Fibroblast of lung (primary cell): ENCODE results near the gene SNX14. TPM values are rescaled to one million over a fixed set of nuclear protein-coding genes. Genes with fewer than 3 reads are reported as not detected.
A peak's percentile ranks its signal among the peaks of the same experiment; 100 is the strongest.

ENCODE experiments used
- DNase-seq, 2 donors: peaks; one replicate each; pipeline versions ENCODE4 v3.0.0 to v3.0.0-alpha.2; 2010; ENCODE audit warnings: low read depth in 2 of 2
- H2AFZ ChIP-seq: 2 replicates; pipeline ENCODE4 v1.5.1; 2012; ENCODE audit warnings: low read length, control low read depth, inconsistent platforms
- H3K27ac ChIP-seq: 2 replicates; pipeline ENCODE4 v1.5.1; 2011; ENCODE audit warnings: low read length, control low read depth; ENCODE audit not compliant: insufficient read depth
- H3K27me3 ChIP-seq: 2 replicates; pipeline ENCODE4 v1.5.1; 2011; ENCODE audit warnings: mild to moderate bottlenecking, low read length; ENCODE audit not compliant: control insufficient read depth, insufficient read depth
- H3K36me3 ChIP-seq: 2 replicates; pipeline ENCODE4 v1.5.1; 2011; ENCODE audit warnings: low read length; ENCODE audit not compliant: control insufficient read depth, insufficient read depth
- H3K4me1 ChIP-seq: 2 replicates; pipeline ENCODE4 v1.5.1; 2011; ENCODE audit warnings: low read length; ENCODE audit not compliant: control insufficient read depth, insufficient read depth; ENCODE audit errors: extremely low read depth
- H3K4me2 ChIP-seq: 2 replicates; pipeline ENCODE4 v1.5.1; 2011; ENCODE audit warnings: low read length, control low read depth; ENCODE audit not compliant: insufficient read depth; ENCODE audit errors: extremely low read depth
- H3K4me3 ChIP-seq, 4 experiments: fragments of 200-600 bp in 1 of 4; sonication (generic) in 1 of 4; replicated peaks in 1 of 4; 2 replicates each; pipeline ENCODE4 v1.5.1; 2011 to 2016; ENCODE audit warnings: low read length in 4 of 4, low read depth in 3 of 4, mild to moderate bottlenecking in 3 of 4, control low read depth in 2 of 4, inconsistent platforms in 1 of 4, mixed read lengths in 1 of 4; ENCODE audit not compliant: insufficient read depth in 1 of 4; ENCODE audit errors: control extremely low read depth in 1 of 4
- H3K79me2 ChIP-seq: 2 replicates; pipeline ENCODE4 v1.5.1; 2012; ENCODE audit warnings: mild to moderate bottlenecking, low read length, inconsistent platforms; ENCODE audit not compliant: control insufficient read depth, insufficient read depth
- H3K9ac ChIP-seq: 2 replicates; pipeline ENCODE4 v1.5.1; 2011; ENCODE audit warnings: mild to moderate bottlenecking, low read length, control low read depth; ENCODE audit not compliant: insufficient read depth
- H3K9me3 ChIP-seq: 2 replicates; pipeline ENCODE4 v1.5.1; 2012; ENCODE audit warnings: low read depth, low read length; ENCODE audit not compliant: control insufficient read depth, insufficient read depth
- H4K20me1 ChIP-seq: 2 replicates; pipeline ENCODE4 v1.5.1; 2011; ENCODE audit warnings: low read length; ENCODE audit not compliant: control insufficient read depth, insufficient read depth; ENCODE audit errors: extremely low read depth
- EZH2 ChIP-seq: IDR thresholded peaks from 2 replicates; pipeline ENCODE4 v1.5.1; 2012; ENCODE audit warnings: low read length, control low read depth, mild to moderate bottlenecking; ENCODE audit errors: missing control alignments
- polyA plus RNA-seq, 2 donors: library from polyadenylated mRNA; depleted of rRNA in 1 of 2; stranded (reverse) in 1 of 2; unstranded in 1 of 2; fragments of >200 nt; gene quantifications; 2 replicates each; pipeline ENCODE4 v1.2.1, GENCODE V29; 2011 to 2012; ENCODE audit warnings: missing spikeins in 1 of 2
- total RNA-seq: library from RNA; depleted of rRNA; stranded (reverse); fragments of >200 nt; gene quantifications from 2 replicates; pipeline ENCODE4 v1.2.1, GENCODE V29; 2014
- TF ChIP-seq, protein P1 (sequence below), 2 donors: IDR thresholded peaks in 1 of 2; conservative IDR thresholded peaks in 1 of 2; 1 replicate in 1 of 2; 2 replicates in 1 of 2; pipeline ENCODE4 v1.5.1; 2011 to 2012; ENCODE audit warnings: low read length in 2 of 2, control low read depth in 1 of 2, inconsistent platforms in 1 of 2, low read depth in 1 of 2, mild to moderate bottlenecking in 1 of 2

SNX14 gene
- total and polyA plus RNA-seq, 2 donors (not counting 1 experiment from before 2014, with no cell fraction given), result 79.7 to 182 TPM

DNA sequence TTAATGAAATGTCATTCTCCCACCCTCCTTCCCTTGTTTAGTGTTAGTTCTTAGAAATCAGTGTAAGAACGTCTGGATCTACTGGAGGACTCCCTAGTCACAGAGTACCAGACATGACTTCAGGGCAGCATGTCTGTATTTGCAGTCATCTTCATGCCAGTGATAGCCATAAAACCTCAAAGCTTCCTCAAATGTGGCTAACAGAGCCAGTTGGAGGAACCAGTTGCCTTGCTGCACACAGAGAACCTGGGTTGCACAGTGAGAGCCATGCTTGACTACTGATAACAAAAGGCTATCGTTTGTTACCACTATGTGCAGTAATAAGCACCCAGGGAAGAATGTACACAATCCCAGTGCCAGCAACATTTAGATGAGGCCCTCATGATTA lies 123.6 kb downstream of the SNX14 start:
- Histone ChIP-seq H3K9me3 (no peaks in the 10 kb centered on the region), H3K27me3 (no peaks in the 10 kb centered on the region), H3K36me3 (peaks cover 5% of the 10 kb centered on the region), H3K4me3 (no peak overlapping the region), H3K27ac (no peak overlapping the region), H3K9ac (no peak overlapping the region), H4K20me1 (no peaks in the 10 kb centered on the region), H3K4me2 (no peak overlapping the region), H3K79me2 (peaks cover 44% of the 10 kb centered on the region), H2AFZ (no peak overlapping the region), H3K4me1 (peaks cover 17% of the 10 kb centered on the region)
- no peak for TF ChIP-seq EZH2
- TF ChIP-seq, protein P1, sequence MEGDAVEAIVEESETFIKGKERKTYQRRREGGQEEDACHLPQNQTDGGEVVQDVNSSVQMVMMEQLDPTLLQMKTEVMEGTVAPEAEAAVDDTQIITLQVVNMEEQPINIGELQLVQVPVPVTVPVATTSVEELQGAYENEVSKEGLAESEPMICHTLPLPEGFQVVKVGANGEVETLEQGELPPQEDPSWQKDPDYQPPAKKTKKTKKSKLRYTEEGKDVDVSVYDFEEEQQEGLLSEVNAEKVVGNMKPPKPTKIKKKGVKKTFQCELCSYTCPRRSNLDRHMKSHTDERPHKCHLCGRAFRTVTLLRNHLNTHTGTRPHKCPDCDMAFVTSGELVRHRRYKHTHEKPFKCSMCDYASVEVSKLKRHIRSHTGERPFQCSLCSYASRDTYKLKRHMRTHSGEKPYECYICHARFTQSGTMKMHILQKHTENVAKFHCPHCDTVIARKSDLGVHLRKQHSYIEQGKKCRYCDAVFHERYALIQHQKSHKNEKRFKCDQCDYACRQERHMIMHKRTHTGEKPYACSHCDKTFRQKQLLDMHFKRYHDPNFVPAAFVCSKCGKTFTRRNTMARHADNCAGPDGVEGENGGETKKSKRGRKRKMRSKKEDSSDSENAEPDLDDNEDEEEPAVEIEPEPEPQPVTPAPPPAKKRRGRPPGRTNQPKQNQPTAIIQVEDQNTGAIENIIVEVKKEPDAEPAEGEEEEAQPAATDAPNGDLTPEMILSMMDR (conservative IDR thresholded peaks at IDR 0.05 in 1 of 2, IDR thresholded peaks at IDR 0.05 in 1 of 2; ENCODE audit: low read depth in 1 of 2, low read length in 2 of 2), result no peak
- peak in 1 of 2 donors; percentile 61 for DNase-seq

DNA sequence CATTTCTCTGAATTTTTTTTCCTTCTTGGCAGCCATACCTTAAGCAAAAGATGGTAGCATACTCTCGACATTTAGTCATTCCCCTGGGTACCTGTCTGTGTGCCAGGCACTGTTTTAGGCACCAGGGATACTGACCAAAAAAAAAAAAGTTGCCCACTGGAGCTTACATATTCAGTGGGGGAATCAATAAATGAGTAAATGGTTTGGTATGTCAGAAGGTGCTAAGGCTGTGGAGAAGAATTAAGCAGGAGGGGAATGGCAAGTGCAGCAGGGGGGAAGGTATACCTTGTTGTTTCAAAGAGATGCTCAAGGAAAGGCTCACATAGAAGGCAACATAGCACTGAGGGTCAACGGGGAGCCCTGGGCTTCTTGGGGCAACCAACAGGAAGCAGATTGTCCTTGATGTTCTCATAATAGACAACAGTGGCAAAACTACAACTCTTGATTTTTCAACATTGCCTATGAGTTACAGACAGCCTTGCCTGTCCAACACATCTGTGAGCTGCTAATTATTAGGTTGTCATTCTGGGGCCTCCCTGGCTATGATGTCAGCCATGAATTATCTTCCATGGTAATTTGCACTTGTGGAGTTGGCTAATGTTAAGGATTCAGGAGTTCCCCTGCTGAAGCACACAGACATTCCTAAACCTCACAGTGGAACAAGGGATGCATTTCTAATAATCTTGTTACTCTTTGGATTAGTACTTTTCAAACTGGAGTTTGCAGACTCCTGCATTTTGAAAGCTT lies 124.2 kb downstream of the SNX14 start:
- H3K9me3 ChIP-seq, result no peaks in the 10 kb centered on the region
- H3K36me3 ChIP-seq, result peaks cover 5% of the 10 kb centered on the region
- no peaks in the 10 kb centered on the region for H4K20me1 ChIP-seq
- TF ChIP-seq, protein P1 (conservative IDR thresholded peaks at IDR 0.05 in 1 of 2, IDR thresholded peaks at IDR 0.05 in 1 of 2; ENCODE audit: low read depth in 1 of 2, low read length in 2 of 2), result no peak
- no peak overlapping the region for H3K27ac ChIP-seq
- no peak overlapping the region for H2AFZ ChIP-seq
- peaks cover 42% of the 10 kb centered on the region for H3K79me2 ChIP-seq
- H3K4me1 ChIP-seq, result peaks cover 23% of the 10 kb centered on the region
- no peak overlapping the region for H3K9ac ChIP-seq
- H3K4me3 ChIP-seq, result no peak overlapping the region
- no peaks in the 10 kb centered on the region for H3K27me3 ChIP-seq
- H3K4me2 ChIP-seq, result no peak overlapping the region
- peak in 1 of 2 donors; percentile 16 for DNase-seq

DNA sequence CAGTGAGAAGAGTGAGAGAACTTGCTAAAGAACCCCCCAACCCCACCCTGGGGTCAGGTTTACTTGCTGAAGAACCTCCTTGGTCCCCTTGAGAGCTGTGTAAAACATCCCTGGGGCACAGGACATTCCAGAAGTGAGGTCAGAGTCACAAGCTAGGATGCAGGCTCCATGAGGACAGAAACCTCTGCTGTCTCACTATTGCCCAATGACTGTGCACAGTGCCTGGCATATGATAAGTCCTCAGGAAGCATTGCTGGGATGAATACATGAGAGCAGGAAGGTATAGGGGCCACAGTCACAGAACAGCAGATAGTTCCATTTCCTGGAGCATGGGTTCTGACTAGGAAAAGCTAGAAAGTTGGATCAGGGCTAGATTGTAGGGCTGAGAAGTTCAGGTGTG lies 125.3 kb downstream of the SNX14 start:
- Histone ChIP-seq H3K79me2 (peaks cover 45% of the 10 kb centered on the region), H2AFZ (no peak overlapping the region), H3K4me1 (peaks cover 31% of the 10 kb centered on the region), H3K4me2 (no peak overlapping the region), H3K27me3 (no peaks in the 10 kb centered on the region), H3K36me3 (peaks cover 5% of the 10 kb centered on the region), H3K9me3 (no peaks in the 10 kb centered on the region), H3K9ac (no peak overlapping the region), H4K20me1 (no peaks in the 10 kb centered on the region), H3K4me3 (no peak overlapping the region), H3K27ac (no peak overlapping the region)
- DNase-seq, result no peak
- TF ChIP-seq, protein P1 (conservative IDR thresholded peaks at IDR 0.05 in 1 of 2, IDR thresholded peaks at IDR 0.05 in 1 of 2; ENCODE audit: low read depth in 1 of 2, low read length in 2 of 2), result no peak
- TF ChIP-seq EZH2, result no peak
